ENCODE results near the gene WFDC9. TPM values are rescaled to one million over a fixed set of nuclear protein-coding genes. Genes with fewer than 3 reads are reported as not detected.
A peak's percentile ranks its signal among the peaks of the same experiment; 100 is the strongest.
"Not testable (repeated sequence)": the region's sequence is repeated elsewhere in the genome, so short reads cannot be mapped to it uniquely, and the experiment has no call there.

Gene WFDC9
- total and polyA plus RNA-seq, 7 donors = not detected

GRCh38 chr20:45593498-45593897 is 37.6 kb downstream of the WFDC9 start:
- intact Hi-C loops (cut with DNase I) = no loop called here
- H3K4me3 ChIP-seq = no peak overlapping the region
- no peaks in the 10 kb centered on the region for H3K36me3 ChIP-seq
- no peak for TF ChIP-seq CTCF (IDR thresholded peaks at IDR 0.05)
- TF ChIP-seq POLR2AphosphoS5 (IDR thresholded peaks at IDR 0.05) = no peak
- no peak for TF ChIP-seq POLR2A (IDR thresholded peaks at IDR 0.05)
- TF ChIP-seq EP300 (IDR thresholded peaks at IDR 0.05) = no peak
- peaks cover 0 to 3% (median 0%) of the 10 kb centered on the region in 3 donors for H3K27me3 ChIP-seq
- DNase-seq = no peak
- no peak overlapping the region for H3K27ac ChIP-seq
- no peaks in the 10 kb centered on the region for H3K9me3 ChIP-seq
- no peaks in the 10 kb centered on the region for H3K4me1 ChIP-seq
- WGBS, 2 donors = 48 to 98% methylated on average over 1 of the region's 1 CpG

DNA sequence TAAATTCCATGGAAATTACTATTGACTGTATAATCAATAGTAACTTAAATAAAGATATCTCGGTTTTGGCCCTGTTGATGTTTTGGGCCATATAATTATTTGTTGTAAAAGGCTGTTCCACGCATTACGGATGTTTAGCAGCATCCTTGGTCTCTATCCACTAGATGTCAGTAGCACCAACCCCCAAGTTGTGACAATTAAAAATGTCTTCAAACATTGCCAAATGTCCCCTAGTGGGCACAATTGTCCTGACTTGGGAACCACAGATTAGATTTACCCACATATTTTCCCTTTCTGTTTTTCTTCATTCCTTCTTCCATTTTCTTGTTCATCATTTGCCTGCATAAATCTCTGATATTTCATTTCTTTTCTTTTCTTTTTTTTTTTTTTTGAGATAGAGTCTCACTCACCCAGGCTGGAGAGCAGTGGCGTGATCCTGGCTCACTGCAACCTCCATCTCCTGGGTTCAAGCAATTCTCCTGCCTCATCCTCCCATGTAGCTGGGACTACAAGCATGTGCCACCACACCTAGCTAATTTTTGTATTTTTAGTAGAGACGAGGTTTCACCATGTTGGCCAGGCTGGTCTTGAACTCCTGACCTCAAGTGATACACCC is 38.4 kb downstream of the WFDC9 start:
- WGBS, 2 donors = 41 to 58% methylated on average over 5 of the region's 5 CpGs
- Histone ChIP-seq H3K4me1 (no peaks in the 10 kb centered on the region), H3K36me3 (no peaks in the 10 kb centered on the region), H3K9me3 (no peaks in the 10 kb centered on the region), H3K27me3 (no peaks in the 10 kb centered on the region), H3K4me3 (no peak overlapping the region), H3K27ac (no peak overlapping the region)
- intact Hi-C loops (cut with DNase I) = no loop called here
- DNase-seq = no peak
- TF ChIP-seq POLR2A (IDR thresholded peaks at IDR 0.05) (no peak), EP300 (IDR thresholded peaks at IDR 0.05) (no peak), POLR2AphosphoS5 (IDR thresholded peaks at IDR 0.05) (no peak), CTCF (IDR thresholded peaks at IDR 0.05) (peak in 1 of 4 experiments; percentile 41)

- H3K27ac ChIP-seq = no peak overlapping the region
- H3K27me3 ChIP-seq = no peaks in the 10 kb centered on the region
- H3K36me3 ChIP-seq = no peaks in the 10 kb centered on the region
- TF ChIP-seq POLR2A (IDR thresholded peaks at IDR 0.05) (no peak), EP300 (IDR thresholded peaks at IDR 0.05) (no peak)
- 31 to 38% methylated on average over 1 of the region's 1 CpG for WGBS, 2 donors
- no peaks in the 10 kb centered on the region for H3K4me1 ChIP-seq
- DNase-seq = no peak
- no peaks in the 10 kb centered on the region for H3K9me3 ChIP-seq
- H3K4me3 ChIP-seq = no peak overlapping the region
- intact Hi-C loops (cut with DNase I) = no loop called here
These were observed 41.4 kb downstream of the WFDC9 start for GRCh38 chr20:45589725-45590124.

GRCh38 chr20:45588800-45589199 is 42.3 kb downstream of the WFDC9 start:
- H3K36me3 ChIP-seq = no peaks in the 10 kb centered on the region
- no peak overlapping the region for H3K4me3 ChIP-seq
- no peak for DNase-seq
- H3K27me3 ChIP-seq = no peaks in the 10 kb centered on the region
- H3K4me1 ChIP-seq = no peaks in the 10 kb centered on the region
- intact Hi-C loops (cut with DNase I) = no loop called here
- 85 to 86% methylated on average over 2 of the region's 2 CpGs for WGBS, 2 donors
- no peaks in the 10 kb centered on the region for H3K9me3 ChIP-seq
- no peak overlapping the region for H3K27ac ChIP-seq
- TF ChIP-seq EP300 (IDR thresholded peaks at IDR 0.05) (no peak), CTCF (IDR thresholded peaks at IDR 0.05) (no peak), POLR2AphosphoS5 (IDR thresholded peaks at IDR 0.05) (no peak), POLR2A (IDR thresholded peaks at IDR 0.05) (no peak)

DNA sequence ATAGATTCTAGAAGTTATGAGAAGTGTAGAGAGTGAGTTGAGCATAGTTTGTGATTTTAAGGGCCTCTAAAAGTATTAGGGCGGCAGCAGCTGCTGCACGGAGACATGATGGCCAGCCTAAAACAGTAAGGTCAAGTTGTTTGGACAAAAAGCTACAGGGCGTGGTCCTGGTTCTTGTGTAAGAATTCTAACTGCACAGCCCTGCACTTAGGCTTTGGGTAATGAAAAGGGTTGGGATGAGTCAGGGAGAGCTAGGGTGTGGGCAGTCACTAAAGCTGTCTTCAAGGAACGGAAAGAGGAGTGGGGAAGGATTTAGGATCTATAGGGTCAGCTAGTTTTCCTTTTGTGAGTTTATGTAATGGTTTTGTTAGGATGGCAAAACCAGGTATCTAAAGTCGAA is 45.1 kb downstream of the WFDC9 start:
- H3K27ac ChIP-seq; intact Hi-C loops (cut with DNase I); H3K4me3 ChIP-seq; H3K27me3 ChIP-seq; H3K4me1 ChIP-seq; H3K36me3 ChIP-seq; DNase-seq; H3K9me3 ChIP-seq: not testable (repeated sequence)
- 71 to 84% methylated on average over 5 of the region's 5 CpGs for WGBS, 2 donors

DNA sequence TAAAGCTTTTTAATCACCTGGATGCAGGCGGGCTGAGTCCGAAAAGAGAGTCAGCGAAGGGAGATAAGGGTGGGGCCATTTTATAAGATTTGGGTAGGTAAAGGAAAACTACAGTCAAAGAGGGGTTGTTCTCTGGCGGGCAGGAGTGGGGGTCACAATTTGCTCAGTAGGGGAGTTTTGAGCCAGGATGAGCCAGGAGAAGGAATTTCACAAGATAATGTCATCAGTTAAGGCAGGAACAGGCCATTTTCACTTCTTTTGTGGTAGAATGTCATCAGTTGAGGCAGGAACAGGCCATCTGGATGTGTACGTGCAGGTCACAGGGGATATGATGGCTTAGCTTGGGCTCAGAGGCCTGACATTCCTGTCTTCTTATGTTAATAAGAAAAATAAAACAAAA is 46.8 kb downstream of the WFDC9 start:
- 89 to 94% methylated on average over 5 of the region's 5 CpGs for WGBS, 2 donors
- intact Hi-C loops (cut with DNase I); H3K36me3 ChIP-seq: not testable (repeated sequence)

More for the DNA sequence above, 46.8 kb downstream of the WFDC9 start:
- not testable (repeated sequence) for H3K27ac ChIP-seq, DNase-seq, H3K9me3 ChIP-seq, H3K4me1 ChIP-seq, H3K4me3 ChIP-seq, H3K27me3 ChIP-seq
